ENCODE measurements around the gene DUSP16.

The DUSP16 gene

DNA sequence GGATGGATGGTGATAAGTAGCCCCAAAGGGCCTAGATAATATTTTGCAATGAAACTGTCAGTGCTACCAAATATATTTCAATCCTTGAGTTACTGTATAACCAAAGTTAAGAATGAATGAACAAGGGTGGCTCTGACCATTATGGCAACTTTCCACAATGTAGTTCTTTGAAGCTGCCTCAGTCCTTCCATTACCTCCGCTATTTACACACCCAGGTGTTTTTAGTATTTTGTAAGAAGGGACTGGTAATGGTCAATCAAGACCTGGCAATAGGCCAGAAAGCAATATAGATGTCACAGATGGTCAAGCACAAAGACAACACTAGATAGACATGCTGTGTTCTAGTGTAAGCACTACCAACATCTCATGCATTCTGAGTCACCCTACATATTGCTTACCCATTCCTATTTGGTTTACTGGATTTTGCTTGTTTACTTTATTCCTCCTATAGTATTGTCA lies 16.3 kb downstream of the DUSP16 start:
- TF ChIP-seq, protein P1, sequence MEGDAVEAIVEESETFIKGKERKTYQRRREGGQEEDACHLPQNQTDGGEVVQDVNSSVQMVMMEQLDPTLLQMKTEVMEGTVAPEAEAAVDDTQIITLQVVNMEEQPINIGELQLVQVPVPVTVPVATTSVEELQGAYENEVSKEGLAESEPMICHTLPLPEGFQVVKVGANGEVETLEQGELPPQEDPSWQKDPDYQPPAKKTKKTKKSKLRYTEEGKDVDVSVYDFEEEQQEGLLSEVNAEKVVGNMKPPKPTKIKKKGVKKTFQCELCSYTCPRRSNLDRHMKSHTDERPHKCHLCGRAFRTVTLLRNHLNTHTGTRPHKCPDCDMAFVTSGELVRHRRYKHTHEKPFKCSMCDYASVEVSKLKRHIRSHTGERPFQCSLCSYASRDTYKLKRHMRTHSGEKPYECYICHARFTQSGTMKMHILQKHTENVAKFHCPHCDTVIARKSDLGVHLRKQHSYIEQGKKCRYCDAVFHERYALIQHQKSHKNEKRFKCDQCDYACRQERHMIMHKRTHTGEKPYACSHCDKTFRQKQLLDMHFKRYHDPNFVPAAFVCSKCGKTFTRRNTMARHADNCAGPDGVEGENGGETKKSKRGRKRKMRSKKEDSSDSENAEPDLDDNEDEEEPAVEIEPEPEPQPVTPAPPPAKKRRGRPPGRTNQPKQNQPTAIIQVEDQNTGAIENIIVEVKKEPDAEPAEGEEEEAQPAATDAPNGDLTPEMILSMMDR (IDR thresholded peaks at IDR 0.05; ENCODE audit: low read depth, low read length), result no peak
- DNase-seq (ENCODE audit: low read depth in 2 of 2), result no peak
- H3K4me3 ChIP-seq (replicated peaks in 1 of 2; ENCODE audit: low read depth in 2 of 2, low read length in 2 of 2), result no peak overlapping the region

DNA sequence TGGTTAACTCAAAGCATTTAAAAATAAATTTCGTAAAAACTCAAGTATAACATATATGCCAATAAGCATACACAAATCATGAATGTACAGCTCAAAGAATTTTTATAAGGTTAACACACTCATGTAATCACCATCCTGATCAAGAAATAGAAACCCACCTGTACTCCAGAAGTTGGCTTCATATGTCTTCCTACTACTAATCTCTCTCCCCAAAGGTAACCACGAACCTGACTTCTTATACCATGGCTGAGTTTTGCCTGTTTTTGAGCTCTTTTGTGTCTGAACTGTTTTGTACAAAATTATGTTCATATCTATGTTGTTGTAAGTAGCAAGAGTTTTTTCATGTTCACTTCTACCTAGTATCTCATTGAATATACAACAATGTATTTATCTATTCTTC lies 18.7 kb downstream of the DUSP16 start:
- TF ChIP-seq, protein P1 (IDR thresholded peaks at IDR 0.05; ENCODE audit: low read depth, low read length), result no peak
- no peak for DNase-seq (ENCODE audit: low read depth in 2 of 2)
- H3K4me3 ChIP-seq (replicated peaks in 1 of 2; ENCODE audit: low read depth in 2 of 2, low read length in 2 of 2), result no peak overlapping the region

DNA sequence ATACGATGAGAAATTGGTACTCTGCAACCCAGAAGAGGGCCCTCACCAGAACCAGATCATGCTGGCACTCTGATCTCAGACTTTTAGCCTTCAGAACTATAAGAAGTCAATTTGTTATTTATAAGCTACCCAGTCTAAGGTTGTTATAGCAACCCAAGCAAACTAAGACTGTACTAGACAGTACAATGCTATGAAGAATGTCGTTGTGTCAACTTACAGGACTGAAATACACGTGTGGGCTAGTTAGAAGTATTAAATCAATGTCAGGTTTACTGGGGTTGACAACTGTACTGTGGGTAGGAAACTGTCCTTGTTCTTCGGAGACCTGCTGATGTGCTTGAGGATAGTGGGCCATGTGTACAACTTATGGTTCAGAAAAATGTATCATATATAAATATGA lies 19.7 kb downstream of the DUSP16 start:
- no peak for DNase-seq (ENCODE audit: low read depth in 2 of 2)
- H3K4me3 ChIP-seq (replicated peaks in 1 of 2; ENCODE audit: low read depth in 2 of 2, low read length in 2 of 2), result no peak overlapping the region
- TF ChIP-seq, protein P1 (IDR thresholded peaks at IDR 0.05; ENCODE audit: low read depth, low read length), result no peak

DNA sequence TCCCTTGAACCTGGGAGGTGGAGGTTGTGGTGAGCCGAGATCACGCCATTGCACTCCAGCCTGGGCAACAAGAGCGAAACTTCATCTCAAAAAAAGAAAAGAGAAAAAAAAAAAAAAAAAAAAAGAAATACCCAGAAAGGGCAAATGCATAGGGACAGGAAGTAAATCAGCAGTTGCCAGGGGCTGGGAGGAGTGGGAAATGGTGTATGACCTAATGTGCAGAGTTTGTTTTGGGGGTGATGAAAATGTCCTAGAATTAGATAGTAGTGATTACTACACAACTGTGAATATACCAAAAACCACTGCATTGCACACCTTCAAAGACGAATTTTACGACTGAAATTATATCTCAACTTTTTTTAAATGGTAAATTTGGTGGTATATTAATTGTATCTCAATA lies 20.4 kb downstream of the DUSP16 start:
- no peak overlapping the region for H3K4me3 ChIP-seq (replicated peaks in 1 of 2; ENCODE audit: low read depth in 2 of 2, low read length in 2 of 2)
- no peak for DNase-seq (ENCODE audit: low read depth in 2 of 2)
- TF ChIP-seq, protein P1 (IDR thresholded peaks at IDR 0.05; ENCODE audit: low read depth, low read length), result no peak

DNA sequence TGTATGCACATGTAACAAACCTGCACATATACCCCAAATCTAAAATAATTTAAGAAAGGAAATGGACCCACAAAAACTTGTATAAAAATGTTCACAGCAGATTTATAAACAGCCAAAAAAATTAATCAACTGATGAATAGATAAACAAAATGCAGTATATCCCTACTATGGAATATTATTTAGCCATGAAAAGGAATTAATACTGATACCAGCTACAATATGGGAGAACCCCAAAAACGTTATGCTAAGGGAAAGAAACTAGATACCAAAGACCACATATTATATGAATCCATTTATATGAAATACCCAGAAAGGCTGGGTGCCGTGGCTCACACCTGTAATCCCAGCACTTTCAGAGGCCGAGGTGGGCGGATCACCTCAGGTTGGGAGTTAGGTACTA lies 20.9 kb downstream of the DUSP16 start:
- TF ChIP-seq, protein P1 (IDR thresholded peaks at IDR 0.05; ENCODE audit: low read depth, low read length), result no peak
- DNase-seq (ENCODE audit: low read depth in 2 of 2), result no peak
- no peak overlapping the region for H3K4me3 ChIP-seq (replicated peaks in 1 of 2; ENCODE audit: low read depth in 2 of 2, low read length in 2 of 2)

DNA sequence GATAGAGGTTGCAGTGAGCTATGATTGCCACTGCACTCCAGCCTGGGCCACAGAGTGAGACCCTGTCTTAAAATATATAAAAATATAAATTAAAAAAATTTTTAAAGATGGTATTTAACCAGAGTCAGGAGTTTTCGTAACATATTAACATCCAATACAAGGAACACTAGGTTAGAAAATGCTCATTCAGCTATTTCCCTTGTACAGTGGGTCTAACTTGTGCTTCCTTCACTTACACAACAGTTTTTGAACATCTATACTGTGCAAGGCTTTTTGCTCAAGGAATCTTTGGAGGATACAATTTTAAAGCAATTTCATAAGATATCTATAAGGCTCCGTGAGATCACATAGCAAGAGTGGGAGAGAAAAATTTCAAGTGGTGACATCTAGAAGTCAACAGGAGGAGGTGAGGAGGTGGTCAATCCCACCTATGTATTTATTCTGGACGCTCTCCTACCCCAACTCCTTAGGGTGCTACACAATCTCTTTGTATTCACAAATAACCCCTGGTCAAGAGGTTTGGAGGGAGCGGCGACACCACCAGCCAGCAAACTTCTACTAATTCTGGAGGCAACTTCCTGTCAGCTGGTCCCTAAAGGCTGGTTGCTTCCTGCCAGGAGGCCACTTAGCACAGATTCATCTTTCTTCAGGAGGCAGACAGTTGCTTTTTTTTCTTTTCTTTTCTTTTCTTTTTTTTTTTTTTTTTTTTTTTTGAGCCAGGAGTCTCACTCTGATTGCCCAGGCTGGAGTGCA lies 22.2 kb downstream of the DUSP16 start:
- DNase-seq (ENCODE audit: low read depth in 2 of 2), result no peak
- no peak overlapping the region for H3K4me3 ChIP-seq (replicated peaks in 1 of 2; ENCODE audit: low read depth in 2 of 2, low read length in 2 of 2)
- TF ChIP-seq, protein P1 (IDR thresholded peaks at IDR 0.05; ENCODE audit: low read depth, low read length), result no peak
